GM19238 (cell line): ENCODE measurements around the gene OPCML.

Source experiments
- DNase-seq: peaks from one replicate; pipeline ENCODE4 v3.0.0; 2011; ENCODE audit warnings: low spot score; ENCODE audit not compliant: insufficient read length

The OPCML gene

DNA sequence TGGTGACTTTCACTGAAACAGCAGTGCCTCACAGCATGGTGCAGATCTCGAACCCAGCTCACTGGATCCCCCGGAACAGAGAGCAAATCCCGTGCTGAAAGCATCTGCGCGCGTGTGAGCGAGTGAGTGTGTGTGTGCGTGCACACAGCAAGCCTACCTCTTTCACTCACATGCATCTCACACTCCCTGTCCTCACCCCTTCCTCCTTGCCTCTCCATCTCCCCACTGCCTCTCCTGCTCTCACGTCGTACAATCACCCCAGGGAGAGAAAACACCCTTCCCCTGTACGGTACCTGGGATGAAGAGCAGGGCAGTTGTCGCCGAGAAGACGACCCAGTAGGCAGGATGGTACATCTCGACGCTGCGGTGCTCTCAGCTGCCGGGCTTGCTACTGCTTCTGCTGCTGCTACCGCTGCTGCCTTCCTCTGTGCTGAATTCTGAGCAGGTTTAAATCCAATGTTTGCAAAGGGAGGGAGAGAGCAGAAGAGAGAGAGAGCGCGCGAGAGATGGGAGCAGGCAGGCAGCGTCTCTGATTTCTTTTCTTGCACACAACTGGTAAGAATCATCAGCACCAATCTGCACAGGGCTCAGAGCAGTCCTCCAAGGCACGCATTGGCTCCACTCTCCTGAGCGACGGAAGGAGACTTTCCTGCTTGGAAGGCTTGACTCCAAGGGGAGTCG is at the start of gene OPCML:
OPCML (minus strand) TSS at position 531 of the 681 bp plus-strand sequence.
- no peak for DNase-seq

DNA sequence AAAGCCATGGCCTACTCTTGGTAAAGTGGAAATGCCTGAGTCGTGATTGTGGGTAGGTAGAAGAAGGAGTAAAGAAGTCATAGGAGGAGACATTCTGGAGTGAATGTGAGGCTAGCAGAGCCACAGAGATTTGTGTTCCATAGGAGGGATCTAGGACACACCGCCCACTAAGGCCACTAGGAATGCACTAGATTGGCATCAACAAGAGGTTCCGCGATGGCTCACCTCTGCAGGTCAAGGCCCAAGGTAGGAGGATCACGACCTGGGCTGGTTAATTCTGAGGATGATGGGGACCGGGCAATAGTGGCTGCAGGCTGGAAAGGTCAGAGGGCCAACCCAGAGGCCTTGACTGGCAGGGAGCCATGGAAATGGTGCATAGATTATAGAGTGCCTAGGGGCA is 48.8 kb upstream of the OPCML start:
- DNase-seq: no peak

DNA sequence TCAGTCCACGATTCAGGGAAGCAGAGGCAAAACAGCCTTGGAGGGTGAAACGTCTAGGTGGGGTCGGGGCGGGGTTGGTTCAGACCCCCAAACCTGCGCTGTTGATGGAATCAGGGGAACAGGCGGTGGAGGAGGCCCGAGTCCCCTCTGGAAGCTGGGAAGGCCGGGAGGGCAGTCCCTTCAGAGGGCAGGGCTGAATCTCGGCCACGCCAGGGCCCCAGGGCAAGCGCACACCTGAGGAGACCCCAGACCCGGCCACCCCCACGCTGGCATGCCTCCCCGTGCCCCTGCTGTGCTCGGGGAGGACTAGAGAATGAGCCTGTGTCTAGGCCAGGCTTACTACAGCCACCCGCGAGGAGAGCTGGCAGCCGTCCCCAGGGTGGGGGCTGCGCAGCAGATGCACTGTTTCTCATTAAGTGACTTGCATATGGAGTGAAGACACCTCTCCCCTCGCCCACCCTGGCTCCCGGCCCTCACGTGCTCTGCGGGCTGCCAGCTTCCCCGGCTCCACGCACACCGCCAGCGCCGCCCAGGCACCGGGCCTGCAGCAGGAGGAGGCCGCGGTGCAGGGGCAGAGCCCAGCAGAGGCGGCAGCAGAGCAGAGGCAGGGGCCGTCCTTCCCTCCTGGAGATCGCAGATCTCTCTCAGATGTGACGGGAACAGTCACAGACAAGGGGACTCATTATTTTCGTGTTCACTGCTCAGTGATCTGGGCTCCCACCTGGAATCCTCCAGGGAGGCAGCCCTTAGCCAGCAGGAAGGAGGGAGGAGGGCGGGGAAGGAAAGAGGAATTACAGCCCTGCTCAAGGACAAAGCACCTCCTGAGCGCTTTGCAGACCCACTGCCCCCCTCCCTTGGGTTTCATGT is 47.1 kb upstream of the OPCML start:
- no peak for DNase-seq

DNA sequence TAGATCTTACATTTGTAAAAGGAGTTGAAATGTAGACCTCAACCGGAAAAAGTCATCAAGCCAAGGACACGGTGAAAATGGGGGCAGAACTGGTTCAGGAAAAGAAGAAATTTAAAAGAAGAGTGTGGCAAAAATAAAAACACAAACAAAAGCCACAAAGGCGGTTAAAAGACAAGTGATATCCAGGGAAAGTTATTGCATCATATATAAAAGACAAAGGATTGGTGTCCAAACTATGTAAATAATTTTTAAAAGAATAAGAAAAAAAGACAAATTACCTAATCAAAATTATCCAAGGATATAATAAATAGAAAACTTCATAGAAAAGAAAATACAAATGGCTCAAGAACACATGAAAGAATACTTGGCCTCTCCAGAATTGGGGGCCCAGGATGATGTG is 45.1 kb upstream of the OPCML start:
- no peak for DNase-seq

DNA sequence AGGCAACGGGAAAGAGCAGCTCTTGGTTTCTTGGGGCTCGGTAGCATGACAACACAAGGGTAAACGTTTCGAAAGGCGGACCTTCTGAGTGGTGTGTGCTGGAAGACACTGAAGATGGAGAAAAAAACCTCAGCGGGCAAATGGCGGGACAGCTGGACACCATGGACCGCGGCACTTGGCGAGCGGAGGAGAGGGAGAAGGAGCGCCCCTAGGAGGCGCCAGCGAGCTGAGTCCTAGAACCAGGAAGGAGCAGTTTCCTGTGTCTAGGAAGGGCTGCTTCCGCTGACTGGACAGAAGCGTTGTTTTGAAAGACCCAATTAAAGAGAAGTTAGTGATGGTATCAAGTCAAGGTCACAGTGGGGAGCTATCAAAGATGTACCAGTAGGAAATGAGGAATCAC is 44.0 kb upstream of the OPCML start:
- DNase-seq: no peak

DNA sequence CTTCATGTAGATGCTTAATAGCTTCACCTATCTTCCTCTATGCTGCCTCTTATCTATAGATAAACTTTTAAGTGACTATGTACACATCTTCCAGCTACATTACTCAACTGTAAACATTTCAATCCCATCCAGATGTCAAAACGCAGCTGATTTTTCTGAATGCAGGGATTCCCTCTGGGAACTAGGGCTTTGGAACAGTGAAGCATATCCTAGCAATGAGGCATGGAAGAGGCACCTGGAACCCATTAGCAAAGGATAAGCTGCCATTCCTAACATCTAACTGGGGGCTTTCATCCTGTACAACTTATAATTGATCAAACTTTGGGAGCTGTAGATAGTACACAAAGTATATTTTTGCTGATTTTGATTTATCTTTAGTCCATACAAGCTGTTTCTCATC is 40.8 kb upstream of the OPCML start:
- DNase-seq: no peak

DNA sequence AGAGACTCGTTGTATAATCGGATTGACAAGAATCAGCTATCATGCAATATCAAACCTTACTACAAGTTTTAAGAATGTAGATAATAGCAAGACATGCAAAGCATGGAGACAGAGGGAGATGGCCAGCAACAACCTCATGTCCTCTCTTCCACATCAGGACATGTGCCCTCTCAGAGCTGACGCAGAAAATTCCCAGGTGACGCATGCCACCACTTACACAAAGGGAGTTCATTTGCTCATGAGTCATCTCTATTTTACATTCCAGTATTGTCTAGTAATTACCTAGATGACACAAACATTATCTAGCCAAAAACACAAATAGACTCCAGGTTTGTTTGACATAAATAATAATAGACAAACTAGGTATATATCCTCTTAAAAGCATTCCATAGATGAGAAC is 38.1 kb upstream of the OPCML start:
- no peak for DNase-seq

DNA sequence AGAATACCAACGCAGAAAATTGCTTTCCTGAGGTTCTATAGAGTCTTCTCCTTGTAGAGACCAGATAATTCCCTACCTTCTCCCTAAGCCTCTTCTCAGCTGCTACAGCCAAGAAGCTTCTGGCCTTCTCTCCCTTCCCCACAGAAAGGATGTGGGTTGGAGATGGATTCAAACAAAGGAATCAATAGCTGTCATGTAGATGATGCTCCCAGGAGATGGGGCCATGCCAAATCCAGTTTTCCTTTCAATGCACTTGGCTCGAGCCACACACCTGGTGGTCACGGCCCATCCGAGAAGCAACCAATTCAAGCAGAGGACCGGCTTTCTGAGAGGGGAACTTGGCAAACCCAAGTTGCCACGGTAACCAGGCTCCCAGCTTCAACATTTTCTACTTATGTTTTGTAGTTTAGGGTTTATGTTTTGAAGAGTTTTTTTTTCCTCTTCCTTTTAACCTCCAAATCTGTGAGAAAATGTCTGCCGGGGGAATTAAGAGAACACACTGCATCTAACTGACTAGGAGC is 31.3 kb upstream of the OPCML start:
- DNase-seq: no peak

DNA sequence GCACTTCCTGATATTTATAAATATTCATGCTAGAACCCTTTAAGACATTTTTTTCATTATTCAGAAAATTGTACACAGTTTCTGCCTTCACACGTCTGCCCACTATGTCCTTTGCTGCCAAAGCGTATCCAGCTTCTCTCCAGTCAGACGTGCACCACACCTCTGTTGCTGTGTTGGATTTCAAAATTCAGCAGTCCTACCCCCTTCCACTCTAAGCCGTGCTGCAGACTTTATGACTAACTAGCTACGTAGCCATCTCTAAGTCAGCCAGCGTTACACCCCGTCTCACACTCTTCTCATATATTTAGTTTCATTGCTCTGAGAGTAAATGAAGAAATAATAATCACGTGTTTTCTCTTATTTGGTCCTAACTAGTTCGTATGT is 28.2 kb upstream of the OPCML start:
- DNase-seq: no peak

DNA sequence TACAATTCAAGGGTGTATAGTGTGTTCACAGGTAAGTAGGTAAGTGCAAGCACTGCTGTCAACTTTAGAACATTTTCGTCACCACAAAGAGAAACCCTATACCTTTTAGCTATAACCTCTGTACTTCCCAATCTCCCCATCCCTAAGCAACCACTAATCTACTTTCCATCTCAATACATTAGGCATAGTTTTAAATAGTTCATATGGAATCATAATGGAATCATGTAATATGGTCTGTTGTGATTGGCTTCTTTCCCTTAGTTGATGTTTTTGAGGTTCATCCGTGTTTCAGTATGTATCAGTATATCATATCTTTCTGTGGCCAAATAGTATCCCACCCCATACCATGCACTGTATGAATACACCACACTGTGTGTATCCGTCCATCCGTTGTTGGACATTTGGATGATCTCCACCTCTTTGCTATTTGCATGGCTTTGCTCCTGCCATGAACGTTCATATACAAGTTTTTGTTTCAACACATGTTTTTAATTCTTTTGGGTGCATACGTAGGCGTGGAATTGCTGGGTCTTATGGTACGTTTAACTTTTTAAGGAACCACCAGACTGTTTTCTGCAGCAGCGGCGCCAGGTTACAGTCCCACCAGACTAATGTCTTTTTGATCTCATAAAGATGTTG is 27.7 kb upstream of the OPCML start:
- no peak for DNase-seq

DNA sequence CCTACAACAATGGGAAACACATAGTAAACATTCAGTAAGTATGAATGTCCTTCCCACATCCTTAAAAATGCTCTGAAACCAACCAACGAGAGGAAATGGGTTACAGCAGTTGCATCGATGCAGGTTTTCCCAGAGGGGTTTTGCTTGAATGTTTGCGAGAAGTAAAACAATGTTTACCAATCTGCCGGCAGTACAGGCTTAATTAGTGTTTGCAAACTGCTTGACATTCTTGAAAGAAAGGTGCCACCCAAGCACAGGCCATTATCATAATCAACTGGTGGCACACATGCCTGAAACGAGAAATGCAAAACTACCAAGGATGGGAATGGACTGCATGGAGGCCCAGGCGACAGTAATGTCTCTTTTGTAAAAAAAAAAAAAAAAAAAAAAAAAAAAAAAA is 27.1 kb upstream of the OPCML start:
- DNase-seq: no peak

DNA sequence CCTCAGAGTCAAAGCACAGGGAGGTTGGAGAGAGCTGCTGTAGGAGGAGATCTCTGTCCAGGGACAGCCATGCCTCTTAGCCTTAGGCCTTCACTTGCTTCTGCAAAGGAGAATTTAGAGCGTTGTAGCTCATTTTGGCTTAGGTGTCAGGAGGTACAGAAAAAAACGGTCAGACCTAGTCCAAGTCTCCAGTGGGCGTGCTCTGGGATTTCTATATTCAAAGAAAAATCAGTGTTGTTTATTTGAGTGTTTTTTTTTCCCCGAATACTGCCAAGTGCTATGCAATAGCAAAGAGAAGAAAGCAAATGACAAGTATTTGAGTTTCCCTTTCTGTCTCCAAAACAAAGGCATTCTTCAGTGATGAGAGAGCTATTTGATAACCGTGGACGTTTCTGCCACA is 22.7 kb upstream of the OPCML start:
- no peak for DNase-seq

DNA sequence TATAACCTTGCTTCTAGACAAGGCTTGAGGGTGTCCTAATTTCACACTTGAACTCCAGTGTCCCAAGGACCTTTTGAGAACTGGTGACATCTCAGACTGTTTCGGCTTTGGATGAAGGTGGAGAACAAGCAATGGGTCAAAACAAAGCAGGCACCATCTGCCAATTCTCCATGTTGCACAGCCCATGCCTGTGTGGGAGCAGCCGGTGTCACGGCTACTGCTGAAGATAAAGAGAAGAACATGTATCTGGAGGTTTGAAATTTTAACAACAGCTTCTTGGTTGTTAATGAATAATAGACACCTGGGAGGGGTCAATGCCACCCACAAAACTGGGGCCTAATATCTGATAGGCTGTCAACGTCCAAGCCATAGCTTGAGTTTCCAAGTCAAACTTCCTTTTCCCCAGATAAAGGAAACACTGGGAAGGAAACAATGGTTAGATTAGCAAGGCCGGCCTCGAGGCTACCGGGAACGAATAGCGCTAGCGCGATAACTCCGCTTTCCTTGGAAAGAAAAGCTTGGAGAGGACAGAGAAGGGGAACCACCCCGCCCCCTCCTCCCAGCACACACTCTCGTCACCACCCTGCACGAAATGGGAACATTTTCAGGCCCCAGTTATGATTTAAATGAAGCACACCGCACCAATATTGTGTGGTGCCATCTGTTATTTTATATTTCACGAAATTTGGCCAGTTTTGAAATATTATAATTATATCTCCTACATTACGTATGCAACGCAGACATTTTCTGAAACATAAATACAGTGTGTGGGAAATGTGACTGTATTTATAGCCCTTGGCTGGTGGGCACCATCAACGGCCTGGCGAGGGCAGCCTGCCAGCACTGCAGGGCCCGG is 21.8 kb upstream of the OPCML start:
- no peak for DNase-seq

DNA sequence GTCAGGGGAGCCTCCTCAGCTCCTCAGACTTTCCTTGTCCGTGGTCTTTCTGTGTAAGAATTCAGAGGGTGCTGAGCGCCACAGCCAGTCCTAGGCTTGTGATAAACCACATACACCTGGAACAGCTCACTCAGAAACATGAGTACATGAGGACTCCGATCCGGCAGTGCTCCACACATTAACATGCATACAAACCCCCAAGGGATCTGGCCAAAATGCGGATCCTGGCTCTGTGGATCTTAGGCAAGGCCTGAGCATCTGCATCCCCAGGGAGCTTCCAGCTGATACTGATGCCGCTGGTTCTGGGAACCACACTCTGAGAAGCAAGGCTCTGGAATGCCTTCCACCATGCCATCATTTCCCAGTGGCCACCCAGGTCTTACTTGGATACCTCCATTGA is 20.6 kb upstream of the OPCML start:
- no peak for DNase-seq

DNA sequence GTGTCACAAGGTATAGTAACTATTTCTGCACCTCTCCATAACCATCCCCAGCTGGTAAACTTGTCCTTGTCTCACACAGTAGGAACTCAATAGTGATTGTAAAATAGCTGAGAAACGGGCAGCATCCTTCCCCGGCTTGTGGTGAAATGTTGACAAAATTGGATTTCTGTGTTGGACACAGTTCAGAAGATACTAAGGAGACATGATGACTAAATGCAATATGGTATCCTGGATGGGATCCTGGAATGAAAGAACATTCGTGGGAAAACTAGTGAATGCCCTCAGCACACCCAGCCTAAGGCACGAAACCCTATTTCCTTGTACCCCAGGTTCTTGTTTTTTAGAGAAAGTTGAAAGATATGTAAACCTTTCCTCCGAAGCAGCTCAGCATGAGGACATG is 18.8 kb upstream of the OPCML start:
- DNase-seq: no peak

DNA sequence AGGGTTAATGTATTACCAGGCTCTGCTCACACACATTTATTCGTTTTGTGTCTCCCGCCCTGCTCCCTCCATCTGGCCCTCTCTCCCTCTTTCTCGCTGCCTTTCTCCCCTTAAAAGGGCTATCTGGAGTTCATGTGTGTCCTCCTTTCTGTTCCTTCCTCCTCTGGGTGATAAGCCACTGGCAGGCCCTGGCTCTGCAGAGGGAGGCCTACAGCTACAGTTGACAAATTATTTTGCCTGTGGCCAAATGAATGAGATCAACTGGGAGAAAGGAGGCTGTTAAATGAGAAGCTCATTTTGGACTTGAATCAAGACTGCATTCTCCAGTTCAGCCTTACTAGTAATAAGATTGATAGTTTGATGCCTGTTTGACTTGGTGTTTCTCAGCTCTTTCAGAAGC is 17.5 kb upstream of the OPCML start:
- no peak for DNase-seq

DNA sequence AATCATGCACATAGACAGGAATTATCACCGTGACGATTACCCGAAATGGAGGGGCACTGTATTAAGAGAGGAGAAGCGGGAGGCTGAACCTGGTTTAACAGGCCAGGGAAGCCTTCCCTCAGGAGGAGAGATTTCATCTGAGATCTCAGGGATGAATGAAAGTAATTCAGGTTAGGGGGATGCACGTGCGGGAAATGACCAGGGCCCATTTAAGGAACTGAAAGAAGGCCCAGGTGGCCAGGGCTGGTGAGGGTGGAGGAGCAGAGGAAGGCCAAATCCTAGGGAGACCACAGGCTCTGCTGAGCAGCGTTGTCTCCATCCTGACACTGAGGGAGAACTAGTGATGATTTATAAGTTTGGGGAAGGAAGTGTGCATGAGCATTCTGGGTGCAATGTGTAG is 16.3 kb upstream of the OPCML start:
- DNase-seq: no peak

DNA sequence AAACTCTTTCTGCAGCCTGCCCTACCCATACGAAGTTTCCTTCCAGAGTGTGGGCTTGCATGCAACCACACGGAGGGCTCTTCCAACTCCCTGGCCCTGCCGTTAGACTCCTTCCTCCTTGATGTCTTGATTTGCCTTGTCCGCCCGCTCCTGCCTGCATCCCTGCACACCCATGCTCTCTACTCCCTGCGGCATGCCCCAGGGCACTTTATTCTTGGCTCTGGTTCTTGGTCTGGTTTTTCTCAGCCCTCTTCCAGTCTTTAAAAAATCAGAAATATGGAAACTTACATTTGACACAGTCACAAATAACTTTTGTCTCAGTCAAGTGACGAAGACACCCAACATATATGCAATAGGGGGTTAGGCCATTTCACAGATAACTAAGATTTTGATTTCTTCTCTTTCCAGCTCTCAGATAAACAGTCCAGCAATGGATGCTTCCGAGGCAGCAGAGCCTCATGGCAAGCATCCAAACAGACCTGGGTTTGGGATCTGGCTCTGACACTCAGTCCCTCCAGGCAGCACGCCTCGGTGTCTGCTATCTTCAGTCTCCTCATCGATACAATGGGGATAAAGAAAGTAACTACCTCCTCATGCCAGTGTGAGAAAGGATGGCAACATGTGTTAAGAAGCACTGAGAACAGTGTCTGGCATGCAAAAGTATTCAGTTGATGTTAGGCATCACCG is 15.7 kb upstream of the OPCML start:
- DNase-seq: no peak

DNA sequence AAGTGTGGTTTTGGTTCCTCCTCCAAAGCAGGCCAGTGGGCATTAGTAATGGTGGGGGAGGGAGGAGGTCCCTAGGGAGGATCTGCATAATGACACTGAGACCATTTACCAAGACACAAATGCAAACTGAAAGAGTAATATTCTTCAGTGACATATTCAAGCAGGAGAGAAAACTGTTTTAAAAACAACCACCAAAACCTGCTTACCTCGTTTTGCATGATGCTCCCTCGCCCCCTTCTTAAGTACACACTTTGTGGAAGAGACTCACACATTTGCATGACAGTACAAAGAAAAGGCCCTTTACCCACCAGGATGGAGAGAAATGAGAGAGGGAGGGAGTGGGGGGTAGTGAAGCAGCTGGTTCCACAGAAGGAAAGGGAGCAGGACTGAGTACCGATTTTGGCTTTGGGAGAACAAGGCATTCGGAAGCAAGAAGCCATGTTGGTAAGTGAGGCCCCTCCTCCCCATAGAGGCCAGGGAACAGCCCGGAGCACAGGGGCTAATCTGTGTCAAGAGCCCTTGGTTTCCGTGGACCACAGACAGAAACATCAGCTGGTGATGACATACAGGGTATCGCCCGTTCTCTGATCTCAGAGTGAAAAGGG is 13.0 kb upstream of the OPCML start:
- no peak for DNase-seq

DNA sequence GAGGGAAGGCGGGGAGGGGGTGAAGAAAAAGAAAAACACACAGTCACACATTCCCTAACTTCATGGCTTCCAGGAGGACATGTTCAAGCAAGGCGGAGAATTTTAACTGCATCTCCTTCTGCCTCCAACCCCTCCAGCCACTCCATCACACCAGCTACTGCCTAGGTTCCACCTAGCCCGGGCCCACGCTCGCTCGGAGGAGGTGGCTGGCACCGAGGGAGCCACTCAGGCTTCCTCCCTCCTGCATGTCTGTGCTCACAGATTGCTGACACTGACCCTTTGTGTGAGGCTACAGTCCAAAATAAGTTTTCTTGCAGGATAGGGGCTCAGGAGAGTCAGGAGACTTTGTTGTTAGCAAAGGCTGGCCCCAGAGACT is 9.4 kb upstream of the OPCML start:
- no peak for DNase-seq
